Sigmoid colon (tissue), 4 donors: Measurements from ENCODE around the gene PAX3.

ENCODE experiments used
- POLR2A ChIP-seq, 2 donors: fragments of 450-650 bp; IDR thresholded peaks; one replicate each; pipeline ENCODE4 v1.6.1; 2016; ENCODE audit warnings: antibody characterized with exemption in 2 of 2, mild to moderate bottlenecking in 2 of 2, moderate library complexity in 2 of 2
- POLR2AphosphoS5 ChIP-seq, 4 donors: sonication (generic); formaldehyde crosslinking; IDR thresholded peaks; one replicate each; pipeline ENCODE4 v1.6.1; 2017; ENCODE audit warnings: antibody characterized with exemption in 4 of 4
- TF ChIP-seq, protein P1 (sequence below), 4 experiments: fragments of 450-650 bp in 3 of 4; fragments of 200-600 bp in 1 of 4; IDR thresholded peaks; one replicate each; pipeline ENCODE4 v1.5.1; 2016 to 2019; ENCODE audit warnings: antibody characterized with exemption in 4 of 4, mild to moderate bottlenecking in 3 of 4, moderate library complexity in 2 of 4

DNA sequence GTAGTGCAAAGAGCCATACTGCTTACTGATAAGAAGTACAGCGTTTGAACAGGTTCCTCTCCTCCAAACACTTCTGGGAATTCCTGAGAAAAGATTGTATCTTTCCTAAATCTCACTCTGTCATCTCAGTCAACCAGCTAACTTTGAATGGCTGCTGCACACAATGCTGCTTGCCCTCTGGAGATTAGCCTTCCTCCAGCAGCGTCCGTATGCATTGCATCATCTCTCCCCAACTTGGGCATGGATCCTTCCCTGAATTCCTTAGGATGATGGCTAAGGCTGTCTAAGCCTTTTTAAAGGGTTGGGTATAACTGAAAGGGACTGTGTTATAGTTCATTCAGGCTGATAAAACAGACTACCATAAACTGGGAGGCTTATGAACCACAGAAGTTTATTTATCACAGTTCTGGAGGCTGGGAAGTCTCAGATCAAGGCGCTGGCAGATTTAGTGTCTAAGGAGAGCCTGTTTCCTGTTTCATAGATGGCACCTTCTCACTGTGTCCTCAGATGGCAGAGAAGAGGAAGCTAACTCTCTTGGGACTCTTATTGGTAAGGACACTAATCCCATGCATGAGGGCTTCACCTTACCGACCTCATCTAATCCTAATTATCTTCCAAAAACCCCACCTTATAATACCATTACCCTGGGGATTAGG, 105.3 kb downstream of the PAX3 start:
- TF ChIP-seq POLR2AphosphoS5 (IDR thresholded peaks at IDR 0.05), result peak; percentile 14 to 83 (median 63)
- TF ChIP-seq, protein P1, sequence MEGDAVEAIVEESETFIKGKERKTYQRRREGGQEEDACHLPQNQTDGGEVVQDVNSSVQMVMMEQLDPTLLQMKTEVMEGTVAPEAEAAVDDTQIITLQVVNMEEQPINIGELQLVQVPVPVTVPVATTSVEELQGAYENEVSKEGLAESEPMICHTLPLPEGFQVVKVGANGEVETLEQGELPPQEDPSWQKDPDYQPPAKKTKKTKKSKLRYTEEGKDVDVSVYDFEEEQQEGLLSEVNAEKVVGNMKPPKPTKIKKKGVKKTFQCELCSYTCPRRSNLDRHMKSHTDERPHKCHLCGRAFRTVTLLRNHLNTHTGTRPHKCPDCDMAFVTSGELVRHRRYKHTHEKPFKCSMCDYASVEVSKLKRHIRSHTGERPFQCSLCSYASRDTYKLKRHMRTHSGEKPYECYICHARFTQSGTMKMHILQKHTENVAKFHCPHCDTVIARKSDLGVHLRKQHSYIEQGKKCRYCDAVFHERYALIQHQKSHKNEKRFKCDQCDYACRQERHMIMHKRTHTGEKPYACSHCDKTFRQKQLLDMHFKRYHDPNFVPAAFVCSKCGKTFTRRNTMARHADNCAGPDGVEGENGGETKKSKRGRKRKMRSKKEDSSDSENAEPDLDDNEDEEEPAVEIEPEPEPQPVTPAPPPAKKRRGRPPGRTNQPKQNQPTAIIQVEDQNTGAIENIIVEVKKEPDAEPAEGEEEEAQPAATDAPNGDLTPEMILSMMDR (IDR thresholded peaks at IDR 0.05), result no peak
- TF ChIP-seq POLR2A (IDR thresholded peaks at IDR 0.05), result no peak
